HG03060 (cell line): ENCODE data around the gene TANC2.

Experiments used
- ATAC-seq: cut with Tn5 transposase; IDR thresholded peaks from one replicate; pipeline ENCODE4 v1.9.1; 2021; ENCODE audit warnings: low read depth, moderate number of reproducible peaks; ENCODE audit not compliant: unreplicated experiment

The TANC2 gene

GRCh38 chr17:62998665-62999393 is 32.8 kb downstream of the TANC2 start:
- ATAC-seq: no peak

- no peak for ATAC-seq
Measured at GRCh38 chr17:62999736-63000135, 33.7 kb downstream of the TANC2 start.

GRCh38 chr17:63001689-63002394 is 35.8 kb downstream of the TANC2 start:
- ATAC-seq: no peak

- ATAC-seq: no peak
Measured at GRCh38 chr17:63002625-63003024, 36.6 kb downstream of the TANC2 start.

GRCh38 chr17:63015824-63016223 is 49.8 kb downstream of the TANC2 start:
- no peak for ATAC-seq
